ENCODE results near the gene ZNRF1. TPM values are rescaled to one million over a fixed set of nuclear protein-coding genes. Genes with fewer than 3 reads are reported as not detected.

The ZNRF1 gene
- total and polyA plus RNA-seq, 10 of the 15 experiments (the other 5 are each of a cell fraction or from before 2014, with no cell fraction given), result 5.8 to 25.9 (median 14.3) TPM

GRCh38 chr16:75068085-75069031, 69.5 kb downstream of the ZNRF1 start:
- Histone ChIP-seq H3K4me3 (no peak overlapping the region), H3K9ac (ENCODE audit: control insufficient read depth, insufficient read depth, low read length) (no peak overlapping the region), H3K4me2 (ENCODE audit: control insufficient read depth, insufficient read depth) (no peak overlapping the region), H3K79me2 (ENCODE audit: control insufficient read depth, insufficient read depth, low read length) (no peaks in the 10 kb centered on the region; the same call in none of the 2 replicates), H3K4me1 (ENCODE audit: control insufficient read depth, insufficient read depth, low read length) (peaks cover 10% of the 10 kb centered on the region), H2AFZ (ENCODE audit: control insufficient read depth, low read depth, low read length) (no peak overlapping the region), H4K20me1 (ENCODE audit: control insufficient read depth, insufficient read depth) (no peaks in the 10 kb centered on the region), H3K27ac (ENCODE audit: control insufficient read depth, insufficient read depth) (no peak overlapping the region), H3K27me3 (replicated peaks in 1 of 2; ENCODE audit: control insufficient read depth in 2 of 2, insufficient read depth in 2 of 2, low read length in 1 of 2) (no peaks in the 10 kb centered on the region), H3K9me3 (replicated peaks; ENCODE audit: control insufficient read depth, insufficient read depth, low read length) (no peaks in the 10 kb centered on the region), H3K36me3 (ENCODE audit: control insufficient read depth in 2 of 2, insufficient read depth in 2 of 2, low read length in 1 of 2) (no peaks in the 10 kb centered on the region)
- ATAC-seq (no peak), DNase-seq (ENCODE audit: low read depth, low spot score) (no peak), FAIRE-seq (no peak)
- TF ChIP-seq SIN3A (IDR thresholded peaks at IDR 0.05; ENCODE audit: low read depth, low read length), result no peak
- TF ChIP-seq IRF4 (IDR thresholded peaks at IDR 0.05; ENCODE audit: low read depth, low read length), result no peak
- TF ChIP-seq TCF3 (IDR thresholded peaks at IDR 0.05; ENCODE audit: borderline replicate concordance, insufficient read depth, low read depth, low read length), result no peak
- TF ChIP-seq RBBP5 (conservative IDR thresholded peaks at IDR 0.05), result no peak
- no peak for TF ChIP-seq USF1 (IDR thresholded peaks at IDR 0.05; ENCODE audit: borderline replicate concordance, extremely low read length, insufficient read depth, low read depth, low read length)
- no peak for TF ChIP-seq RFX5 (IDR thresholded peaks at IDR 0.05; ENCODE audit: low read depth, low read length)
- TF ChIP-seq ZNF592 (IDR thresholded peaks at IDR 0.05), result no peak
- TF ChIP-seq GABPA (IDR thresholded peaks at IDR 0.05; ENCODE audit: low read depth), result no peak
- no peak for TF ChIP-seq ZNF687 (IDR thresholded peaks at IDR 0.05)
- POLR2A ChIA-PET, result interaction anchor here (0.7 kb wide), 1 partner anchor 33 kb away, joined by 3 read pairs; no protein-coding TSS in a partner anchor
- intact Hi-C loops (cut with micrococcal nuclease; ENCODE audit: unreplicated experiment) (no loop called here), in situ Hi-C loops (cut with MboI) (no loop called here)
- WGBS (ENCODE audit: insufficient coverage, insufficient replicate concordance, low lambda C conversion rate, missing lambda C conversion rate), result 72% methylated on average over 9 of the region's 10 CpGs
- RAD21 ChIA-PET (ENCODE audit: unreplicated experiment), result interaction anchor here (0.7 kb wide), 1 partner anchor 195 kb away, joined by 3 read pairs; no protein-coding TSS in a partner anchor
- CTCF ChIA-PET, result interaction anchor here (1.0 to 1.9 kb wide), 2 partner anchors 10 to 70 kb away, joined by 3 to 6 read pairs; partner anchors contain the start of gene ZNRF1
- BruUV-seq (replicated peaks), result no TSS peak
- SMC1A ChIA-PET (ENCODE audit: uncharacterized antibody, unreplicated experiment), result interaction anchor here (1.0 kb wide), 1 partner anchor 110 kb away, joined by 3 read pairs; no protein-coding TSS in a partner anchor

Data from GM12878 (cell line).